H1 (cell line): ENCODE measurements around the gene FAM193A. TPM values are rescaled to one million over a fixed set of nuclear protein-coding genes. Genes with fewer than 3 reads are reported as not detected.

Source experiments
- EZH2 ChIP-seq: fragments of 200-600 bp; sonication (generic); IDR thresholded peaks from 2 replicates; pipeline ENCODE4 v1.7.1; 2012; ENCODE audit warnings: low read depth, mild to moderate bottlenecking, moderate library complexity, low read length, inconsistent platforms; ENCODE audit not compliant: severe bottlenecking
- JUN ChIP-seq: IDR thresholded peaks from 2 replicates; pipeline ENCODE4 v1.6.1; 2011; ENCODE audit warnings: low read depth, mild to moderate bottlenecking, improper control_type of control experiment, low read length
- KDM1A ChIP-seq: fragments of 200-600, 300-600 bp; sonication (generic); IDR thresholded peaks from 2 replicates; pipeline ENCODE4 v1.7.1; 2016; ENCODE audit warnings: mild to moderate bottlenecking, low read length, borderline replicate concordance
- POU5F1 ChIP-seq: IDR thresholded peaks from 2 replicates; pipeline ENCODE4 v1.6.1; 2011; ENCODE audit warnings: low read depth, mild to moderate bottlenecking, low read length, moderate library complexity
- SIN3A ChIP-seq, 2 experiments: IDR thresholded peaks in 1 of 2; conservative IDR thresholded peaks in 1 of 2; 2 replicates each; pipeline ENCODE4 v1.6.1; 2011 to 2012; ENCODE audit warnings: low read length in 2 of 2, improper control_type of control experiment in 1 of 2, low read depth in 1 of 2, mild to moderate bottlenecking in 1 of 2
- SIX5 ChIP-seq: IDR thresholded peaks from 2 replicates; pipeline ENCODE4 v1.6.1; 2011; ENCODE audit warnings: mild to moderate bottlenecking, low read depth, low read length
- SP2 ChIP-seq: IDR thresholded peaks from 2 replicates; pipeline ENCODE4 v1.6.1; 2012; ENCODE audit warnings: mild to moderate bottlenecking, low read length, inconsistent platforms
- TAF1 ChIP-seq: IDR thresholded peaks from 2 replicates; pipeline ENCODE4 v1.6.1; 2011; ENCODE audit warnings: mild to moderate bottlenecking, low read depth, low read length
- TEAD4 ChIP-seq: IDR thresholded peaks from 2 replicates; pipeline ENCODE4 v1.6.1; 2012; ENCODE audit warnings: low read depth, low read length, inconsistent platforms, mixed read lengths
- YY1 ChIP-seq: IDR thresholded peaks from 2 replicates; pipeline ENCODE4 v1.6.1; 2011; ENCODE audit warnings: low read depth, mild to moderate bottlenecking, low read length
- polyA plus RNA-seq, 7 experiments: library from polyadenylated mRNA; depleted of rRNA in 3 of 7; stranded (reverse) in 5 of 7; unstranded in 2 of 7; fragments of >200 nt in 5 of 7; fragments of 200-250 nt in 2 of 7; gene quantifications; 1 replicate in 5 of 7; 2 replicates in 1 of 7; 4 replicates in 1 of 7; pipeline versions ENCODE4 v1.2.1 to v1.2.3, GENCODE V29; 2011 to 2013; ENCODE audit warnings: missing spikeins in 2 of 7, mixed read lengths in 2 of 7
- total RNA-seq: library from RNA; stranded (reverse); fragmentation: NEBNext Ultra II Directional; extraction: Animal tissue kit (Norgen Biotek cat#: 25700); gene quantifications from 2 replicates; pipeline ENCODE4 v1.2.1, GENCODE V29; 2021

FAM193A gene
- total and polyA plus RNA-seq, 2 of the 8 experiments (the other 6 are each of a cell fraction or from before 2014, with no cell fraction given), result 8.7 to 26.2 TPM

DNA sequence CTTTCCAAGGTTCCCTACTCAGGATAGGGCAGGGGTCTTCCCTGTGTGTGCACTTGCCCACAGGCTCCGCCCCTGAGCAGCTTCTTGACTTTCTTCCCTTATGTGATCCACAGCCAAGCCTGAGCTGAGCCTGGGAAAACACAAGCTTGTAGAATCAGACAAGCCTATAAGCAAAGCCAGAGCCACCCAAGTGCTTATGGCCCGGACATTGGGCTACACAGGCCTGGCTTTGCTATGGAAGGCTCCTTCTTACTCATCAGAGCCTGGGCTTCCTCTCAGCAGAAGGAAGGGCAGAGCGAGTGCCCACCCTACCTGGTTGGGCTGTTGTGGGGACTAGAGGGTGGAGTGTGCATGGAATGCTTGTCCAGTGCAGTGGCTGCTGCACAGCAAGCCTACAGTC lies 221.0 kb downstream of the FAM193A start (continued):
- TF ChIP-seq YY1 (no peak), TEAD4 (no peak), SIX5 (no peak), JUN (no peak), SP2 (no peak), SIN3A (conservative IDR thresholded peaks at IDR 0.05 in 1 of 2, IDR thresholded peaks at IDR 0.05 in 1 of 2; ENCODE audit: low read depth in 1 of 2, low read length in 2 of 2) (no peak), TAF1 (no peak), KDM1A (no peak), EZH2 (no peak), POU5F1 (no peak)
